Neural crest cell (in vitro differentiated cells): ENCODE measurements around the gene TMEM182. TPM values are rescaled to one million over a fixed set of nuclear protein-coding genes. Genes with fewer than 3 reads are reported as not detected.

ENCODE experiments used
- DNase-seq: peaks from one replicate; pipeline ENCODE4 v3.0.0; 2021; ENCODE audit warnings: low read depth, mixed read lengths, low spot score
- H3K27ac Mint-ChIP-seq: one replicate; pipeline ENCODE4 v1.8.0; 2021; ENCODE audit warnings: mild to moderate bottlenecking, mixed read lengths; ENCODE audit not compliant: unreplicated experiment
- H3K27me3 Mint-ChIP-seq: 2 replicates; pipeline ENCODE4 v1.8.0; 2021; ENCODE audit warnings: low read depth, mild to moderate bottlenecking, mixed read lengths
- H3K36me3 Mint-ChIP-seq: 2 replicates; pipeline ENCODE4 v1.8.0; 2021; ENCODE audit warnings: low read depth, mild to moderate bottlenecking, mixed read lengths
- H3K4me1 Mint-ChIP-seq: 2 replicates; pipeline ENCODE4 v1.8.0; 2021; ENCODE audit warnings: mixed read lengths
- H3K4me3 Mint-ChIP-seq: one replicate; pipeline ENCODE4 v1.8.0; 2021; ENCODE audit warnings: mild to moderate bottlenecking, mixed read lengths
- H3K9me3 Mint-ChIP-seq: 2 replicates; pipeline ENCODE4 v1.8.0; 2021; ENCODE audit warnings: mixed read lengths
- total RNA-seq: library from RNA; stranded (reverse); gene quantifications from 2 replicates; pipeline ENCODE4 v1.2.1, GENCODE V29; 2021
- TF ChIP-seq, protein P1 (sequence below): fragments of 200-600 bp; sonication (generic); conservative IDR thresholded peaks from 2 replicates; pipeline ENCODE4 v1.5.0; 2021; ENCODE audit warnings: antibody characterized with exemption, mild to moderate bottlenecking

TMEM182 gene
- total RNA-seq, 1 donor from 2014 or later: 5.9 TPM

DNA sequence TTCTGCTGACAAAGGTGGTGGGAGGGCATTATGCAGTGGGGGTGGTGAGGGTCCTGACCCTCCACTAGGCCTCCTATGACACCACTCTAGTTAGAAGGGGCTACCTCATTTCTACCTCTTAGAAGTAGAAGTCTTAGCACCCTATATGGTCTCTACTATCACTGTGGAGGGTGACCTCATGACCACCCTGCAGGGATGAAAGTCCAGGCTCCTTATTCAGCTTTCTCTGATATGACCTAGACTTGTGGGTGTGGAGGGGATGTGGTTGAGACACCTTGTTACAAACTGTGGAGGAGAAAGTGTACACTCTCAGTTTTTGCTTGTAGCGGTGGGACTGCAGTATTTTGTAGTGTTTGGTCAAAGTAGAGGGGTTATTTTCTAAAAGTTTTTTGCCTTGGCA is 18.6 kb downstream of the TMEM182 start:
- TF ChIP-seq, protein P1, sequence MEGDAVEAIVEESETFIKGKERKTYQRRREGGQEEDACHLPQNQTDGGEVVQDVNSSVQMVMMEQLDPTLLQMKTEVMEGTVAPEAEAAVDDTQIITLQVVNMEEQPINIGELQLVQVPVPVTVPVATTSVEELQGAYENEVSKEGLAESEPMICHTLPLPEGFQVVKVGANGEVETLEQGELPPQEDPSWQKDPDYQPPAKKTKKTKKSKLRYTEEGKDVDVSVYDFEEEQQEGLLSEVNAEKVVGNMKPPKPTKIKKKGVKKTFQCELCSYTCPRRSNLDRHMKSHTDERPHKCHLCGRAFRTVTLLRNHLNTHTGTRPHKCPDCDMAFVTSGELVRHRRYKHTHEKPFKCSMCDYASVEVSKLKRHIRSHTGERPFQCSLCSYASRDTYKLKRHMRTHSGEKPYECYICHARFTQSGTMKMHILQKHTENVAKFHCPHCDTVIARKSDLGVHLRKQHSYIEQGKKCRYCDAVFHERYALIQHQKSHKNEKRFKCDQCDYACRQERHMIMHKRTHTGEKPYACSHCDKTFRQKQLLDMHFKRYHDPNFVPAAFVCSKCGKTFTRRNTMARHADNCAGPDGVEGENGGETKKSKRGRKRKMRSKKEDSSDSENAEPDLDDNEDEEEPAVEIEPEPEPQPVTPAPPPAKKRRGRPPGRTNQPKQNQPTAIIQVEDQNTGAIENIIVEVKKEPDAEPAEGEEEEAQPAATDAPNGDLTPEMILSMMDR: no peak
- Mint-ChIP-seq H3K9me3 (peaks cover 10% of the 10 kb centered on the region), H3K4me3 (no peak overlapping the region), H3K27ac (no peak overlapping the region), H3K27me3 (no peaks in the 10 kb centered on the region), H3K4me1 (no peaks in the 10 kb centered on the region), H3K36me3 (peaks cover 11% of the 10 kb centered on the region)
- no peak for DNase-seq

DNA sequence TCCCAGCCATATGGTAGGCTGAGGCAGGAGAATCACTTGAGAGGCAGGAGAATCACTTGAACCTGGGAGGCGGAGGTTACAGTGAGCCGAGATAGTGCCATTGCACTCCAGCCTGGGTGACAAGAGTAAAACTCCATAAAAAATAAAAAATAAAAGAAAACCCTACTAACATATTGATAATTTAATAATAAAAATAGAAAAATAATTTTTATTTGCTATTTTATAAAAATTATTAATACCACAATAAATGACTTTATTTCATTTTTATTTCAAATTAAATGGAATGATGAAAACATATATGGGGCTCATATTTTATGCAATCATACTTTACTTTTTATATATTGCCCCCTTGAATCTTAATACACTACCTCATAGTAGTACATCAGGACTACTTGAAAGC is 20.4 kb downstream of the TMEM182 start:
- no peak overlapping the region for H3K4me3 Mint-ChIP-seq
- no peaks in the 10 kb centered on the region for H3K4me1 Mint-ChIP-seq
- peaks cover 9% of the 10 kb centered on the region for H3K36me3 Mint-ChIP-seq
- no peak overlapping the region for H3K27ac Mint-ChIP-seq
- no peak for DNase-seq
- no peaks in the 10 kb centered on the region for H3K27me3 Mint-ChIP-seq
- TF ChIP-seq, protein P1: no peak
- H3K9me3 Mint-ChIP-seq: peaks cover 6% of the 10 kb centered on the region

- no peak for DNase-seq
- Mint-ChIP-seq H3K27me3 (no peaks in the 10 kb centered on the region), H3K36me3 (peaks cover 9% of the 10 kb centered on the region), H3K4me3 (no peak overlapping the region), H3K9me3 (peaks cover 3% of the 10 kb centered on the region), H3K27ac (no peak overlapping the region), H3K4me1 (no peaks in the 10 kb centered on the region)
- TF ChIP-seq, protein P1: no peak
Observed at GRCh38 chr2:102782933-102783332, 21.1 kb downstream of the TMEM182 start.

GRCh38 chr2:102783506-102784183 is 21.8 kb downstream of the TMEM182 start:
- Mint-ChIP-seq H3K4me1 (no peaks in the 10 kb centered on the region), H3K9me3 (no peaks in the 10 kb centered on the region), H3K27me3 (no peaks in the 10 kb centered on the region), H3K36me3 (peaks cover 7% of the 10 kb centered on the region), H3K4me3 (no peak overlapping the region), H3K27ac (no peak overlapping the region)
- no peak for DNase-seq
- TF ChIP-seq, protein P1: no peak

DNA sequence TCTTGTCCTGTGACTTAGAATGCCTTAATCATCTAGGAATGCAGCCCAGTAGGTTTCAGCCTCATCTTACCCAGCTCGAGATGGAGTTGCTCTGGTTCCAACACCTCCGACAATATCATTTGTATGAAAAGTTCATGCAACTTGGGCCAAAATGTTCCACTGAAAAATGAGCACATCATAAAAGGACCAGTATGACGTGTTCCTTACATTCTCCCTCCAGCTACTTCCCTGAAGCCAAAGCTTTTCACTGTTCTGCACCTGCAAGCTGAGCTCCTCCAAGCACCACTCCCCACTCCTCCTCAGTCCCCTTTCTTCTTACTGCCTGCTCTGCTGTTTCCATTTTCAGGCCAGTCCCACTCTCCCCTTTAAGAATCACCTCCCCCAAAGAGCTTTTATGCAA is 23.1 kb downstream of the TMEM182 start:
- Mint-ChIP-seq H3K36me3 (peaks cover 7% of the 10 kb centered on the region), H3K4me3 (no peak overlapping the region), H3K4me1 (no peaks in the 10 kb centered on the region), H3K27ac (no peak overlapping the region), H3K9me3 (no peaks in the 10 kb centered on the region), H3K27me3 (no peaks in the 10 kb centered on the region)
- TF ChIP-seq, protein P1: no peak
- no peak for DNase-seq
